Duodenal mucosa (tissue), 2 donors: Measurements from ENCODE around the gene SLC27A6.

Experiments used
- H3K27ac ChIP-seq: one replicate; pipeline ENCODE4 v1.7.0; 2013; ENCODE audit warnings: low read depth, low read length
- H3K27me3 ChIP-seq, 2 donors: one replicate each; pipeline ENCODE4 v1.7.0; 2013; ENCODE audit warnings: low read length in 2 of 2, control low read depth in 1 of 2; ENCODE audit not compliant: insufficient read depth in 2 of 2, control insufficient read depth in 1 of 2
- H3K36me3 ChIP-seq, 2 donors: one replicate each; pipeline ENCODE4 v1.7.0; 2013; ENCODE audit warnings: low read length in 2 of 2, control low read depth in 1 of 2; ENCODE audit not compliant: insufficient read depth in 2 of 2, control insufficient read depth in 1 of 2
- H3K4me1 ChIP-seq, 2 donors: one replicate each; pipeline ENCODE4 v1.7.0; 2013; ENCODE audit warnings: low read length in 2 of 2, control low read depth in 1 of 2; ENCODE audit not compliant: insufficient read depth in 2 of 2, control insufficient read depth in 1 of 2
- H3K4me3 ChIP-seq, 2 donors: one replicate each; pipeline ENCODE4 v1.7.0; 2013; ENCODE audit warnings: low read length in 2 of 2, low read depth in 1 of 2
- H3K9ac ChIP-seq, 2 donors: one replicate each; pipeline ENCODE4 v1.7.0; 2013; ENCODE audit warnings: low read length in 2 of 2, low read depth in 1 of 2
- H3K9me3 ChIP-seq, 2 donors: one replicate each; pipeline ENCODE4 v1.7.0; 2013; ENCODE audit warnings: low read length in 2 of 2, control low read depth in 1 of 2; ENCODE audit not compliant: control insufficient read depth in 1 of 2

Gene SLC27A6

DNA sequence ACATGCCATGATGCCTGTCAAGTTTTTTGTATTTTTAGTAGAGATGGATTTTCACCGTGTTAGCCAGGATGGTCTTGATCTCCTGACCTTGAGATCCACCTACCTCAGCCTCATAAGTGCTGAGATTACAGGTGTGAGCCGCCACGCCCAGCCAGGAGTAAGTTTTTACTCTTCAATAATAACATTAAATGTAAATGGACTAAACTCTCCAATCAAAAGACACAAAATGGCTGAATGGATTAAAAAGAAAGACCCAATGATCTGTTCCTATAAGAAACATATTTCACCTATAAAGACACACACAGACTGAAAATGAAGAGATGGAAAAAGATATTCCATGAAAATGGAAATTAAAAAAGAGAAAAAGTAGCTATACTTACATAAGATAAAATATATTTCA, 92.0 kb downstream of the SLC27A6 start:
- Histone ChIP-seq H3K27me3 (no peaks in the 10 kb centered on the region), H3K9me3 (no peaks in the 10 kb centered on the region), H3K36me3 (no peaks in the 10 kb centered on the region), H3K9ac (no peak overlapping the region), H3K4me3 (no peak overlapping the region), H3K27ac (no peak overlapping the region), H3K4me1 (no peaks in the 10 kb centered on the region)

DNA sequence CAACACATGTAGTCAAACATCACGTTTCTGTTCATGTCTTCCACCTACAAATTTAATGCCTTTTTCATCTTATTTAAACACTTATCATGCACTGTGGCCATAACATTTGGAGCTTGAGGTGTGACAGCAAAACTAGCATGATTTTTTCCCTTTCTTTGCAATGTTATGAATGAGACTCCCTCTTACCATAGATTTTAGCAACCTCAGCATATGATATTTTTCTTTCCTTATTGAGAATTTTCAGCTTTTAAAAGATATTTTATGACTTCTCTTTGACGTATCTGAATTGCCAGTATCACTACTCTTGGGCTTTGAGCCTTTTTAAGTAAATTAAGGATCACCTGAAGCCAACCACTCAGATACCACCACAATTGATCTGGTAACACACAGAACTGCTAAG, 96.6 kb downstream of the SLC27A6 start:
- H3K4me1 ChIP-seq, result no peaks in the 10 kb centered on the region
- no peak overlapping the region for H3K4me3 ChIP-seq
- no peaks in the 10 kb centered on the region for H3K27me3 ChIP-seq
- H3K27ac ChIP-seq, result no peak overlapping the region
- no peaks in the 10 kb centered on the region for H3K9me3 ChIP-seq
- H3K9ac ChIP-seq, result no peak overlapping the region
- no peaks in the 10 kb centered on the region for H3K36me3 ChIP-seq

DNA sequence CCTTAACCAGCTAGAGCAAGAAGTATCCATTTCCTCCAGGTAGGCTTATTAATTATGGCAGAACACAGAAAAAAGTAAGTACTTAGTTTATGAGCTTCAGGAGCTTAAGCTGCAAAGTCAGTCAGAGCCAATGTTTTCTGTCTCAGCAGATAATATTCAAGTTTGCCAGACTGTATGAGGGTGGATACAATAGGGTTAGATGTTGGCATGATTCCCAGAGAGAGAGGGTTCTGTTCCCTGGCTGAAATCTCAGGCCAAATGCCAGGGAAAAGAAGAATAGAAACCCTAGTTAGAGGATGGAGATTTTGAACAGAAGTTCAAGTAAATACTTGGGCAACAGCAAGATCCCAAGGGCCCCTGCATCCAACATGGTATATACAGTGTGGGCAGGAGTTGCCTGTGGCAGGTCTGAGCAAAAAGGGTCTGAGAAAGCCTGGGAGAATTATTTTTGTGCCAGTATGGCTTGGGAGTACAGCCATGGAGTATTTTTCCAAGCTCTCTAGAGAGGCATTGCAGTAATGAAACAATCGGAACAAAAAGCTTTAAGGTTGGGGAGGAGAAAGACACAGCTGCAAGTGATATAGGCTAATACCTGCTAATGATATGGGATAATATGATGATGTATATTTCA, 98.3 kb downstream of the SLC27A6 start:
- no peak overlapping the region for H3K4me3 ChIP-seq
- H3K9ac ChIP-seq, result no peak overlapping the region
- H3K9me3 ChIP-seq, result no peaks in the 10 kb centered on the region
- no peak overlapping the region for H3K27ac ChIP-seq
- no peaks in the 10 kb centered on the region for H3K4me1 ChIP-seq
- no peaks in the 10 kb centered on the region for H3K27me3 ChIP-seq
- no peaks in the 10 kb centered on the region for H3K36me3 ChIP-seq

DNA sequence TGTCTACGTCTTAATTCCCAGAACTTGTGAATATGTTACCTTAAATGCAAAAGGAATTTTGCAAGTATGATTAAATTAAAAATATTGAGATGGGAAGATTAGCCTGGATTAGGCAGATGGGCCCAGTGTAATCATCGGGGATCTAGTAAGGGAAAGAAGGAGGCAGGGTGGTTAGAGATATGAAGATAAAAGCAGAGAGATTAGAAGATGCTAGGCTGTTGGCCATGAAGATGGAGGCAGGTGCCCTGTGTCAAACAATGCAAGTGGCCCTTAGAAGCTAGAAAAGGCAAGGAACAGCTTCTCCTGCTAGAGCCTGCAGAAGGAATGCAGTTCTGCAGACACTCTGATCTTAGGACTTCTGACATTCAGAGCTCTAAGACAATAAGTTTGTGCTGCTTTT, 100.4 kb downstream of the SLC27A6 start:
- H3K4me3 ChIP-seq, result no peak overlapping the region
- H3K9me3 ChIP-seq, result no peaks in the 10 kb centered on the region
- peaks cover 0 to 2% of the 10 kb centered on the region in 2 donors for H3K27me3 ChIP-seq
- no peak overlapping the region for H3K9ac ChIP-seq
- H3K27ac ChIP-seq, result no peak overlapping the region
- no peaks in the 10 kb centered on the region for H3K36me3 ChIP-seq
- H3K4me1 ChIP-seq, result no peaks in the 10 kb centered on the region

DNA sequence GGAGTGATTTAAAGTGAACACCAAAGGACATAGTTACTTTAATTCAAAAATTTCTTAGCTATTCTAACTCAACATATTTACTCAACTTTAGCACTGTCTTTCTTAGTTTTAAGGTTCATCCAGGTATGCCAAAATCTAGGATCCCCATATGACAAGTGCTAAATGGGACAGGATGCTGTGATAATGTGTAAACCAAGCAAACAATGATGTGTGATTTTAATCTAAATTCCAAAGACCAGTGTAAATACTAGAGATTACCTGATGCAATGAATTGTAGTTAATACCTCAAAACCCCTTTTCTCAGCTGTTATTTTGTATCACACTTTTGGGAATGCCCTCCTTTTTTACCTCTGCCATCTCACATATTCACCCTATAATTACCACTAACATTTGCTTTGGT, 102.5 kb downstream of the SLC27A6 start:
- H3K4me1 ChIP-seq, result no peaks in the 10 kb centered on the region
- H3K9me3 ChIP-seq, result no peaks in the 10 kb centered on the region
- H3K27me3 ChIP-seq, result peaks cover 0 to 3% of the 10 kb centered on the region in 2 donors
- no peaks in the 10 kb centered on the region for H3K36me3 ChIP-seq
- no peak overlapping the region for H3K27ac ChIP-seq
- no peak overlapping the region for H3K4me3 ChIP-seq
- H3K9ac ChIP-seq, result no peak overlapping the region

DNA sequence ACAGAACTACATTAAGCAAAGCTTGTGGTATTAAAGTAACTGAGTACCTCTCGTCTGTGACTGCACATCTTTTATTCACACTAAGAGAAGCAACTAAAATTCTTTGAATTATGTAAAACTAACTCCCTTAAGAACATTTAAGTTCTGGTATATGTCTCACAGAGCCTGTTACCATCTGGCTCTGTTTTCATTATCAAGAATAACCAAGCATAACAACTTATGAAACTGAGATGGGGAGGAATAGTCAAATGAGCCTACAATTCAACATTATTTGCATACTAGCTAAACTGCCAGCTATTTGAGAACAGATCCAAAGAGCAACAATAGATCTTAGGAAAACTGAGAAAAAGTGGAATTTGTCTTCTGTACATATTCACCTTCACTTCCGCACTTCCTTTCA, 104.0 kb downstream of the SLC27A6 start:
- Histone ChIP-seq H3K27me3 (peaks cover 0 to 3% of the 10 kb centered on the region in 2 donors), H3K36me3 (no peaks in the 10 kb centered on the region), H3K9ac (no peak overlapping the region), H3K4me3 (no peak overlapping the region), H3K4me1 (no peaks in the 10 kb centered on the region), H3K9me3 (no peaks in the 10 kb centered on the region), H3K27ac (no peak overlapping the region)

DNA sequence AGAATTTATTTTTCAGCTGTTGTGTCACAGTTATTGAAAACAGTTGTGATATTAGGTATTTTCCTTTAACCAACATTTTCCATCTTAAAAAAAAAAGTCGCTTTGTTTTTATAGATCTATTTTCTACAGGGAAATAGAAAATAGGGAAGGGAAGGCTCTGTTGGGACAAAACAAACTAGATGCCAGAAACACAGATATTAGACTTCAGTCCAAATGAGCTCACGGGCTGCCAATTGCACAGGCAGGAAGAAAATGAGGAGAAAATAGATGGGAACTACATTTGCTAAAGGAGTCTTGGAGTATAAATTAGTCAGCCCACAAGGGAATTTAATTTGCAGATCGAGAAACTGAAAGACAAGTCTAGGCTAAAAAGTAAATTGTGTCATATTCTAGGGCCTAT, 107.8 kb downstream of the SLC27A6 start:
- no peak overlapping the region for H3K9ac ChIP-seq

DNA sequence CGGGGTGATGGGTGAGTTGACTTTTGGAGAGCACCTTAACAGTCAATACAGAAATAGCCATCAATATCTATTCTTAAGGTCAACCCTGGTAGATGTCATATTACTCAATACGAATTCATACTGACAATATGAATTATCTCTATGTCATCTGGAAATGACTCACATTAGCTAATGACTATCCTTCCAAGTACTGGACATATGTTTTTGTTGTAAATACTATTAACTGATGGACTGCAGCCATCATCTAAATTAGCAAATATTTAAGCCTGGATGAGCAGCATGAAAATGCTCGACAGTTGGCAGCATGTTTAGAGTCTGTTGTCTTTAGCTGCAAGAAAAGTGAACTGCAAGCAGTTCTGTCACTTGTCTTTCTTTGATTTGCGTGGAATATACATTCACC, 109.6 kb downstream of the SLC27A6 start:
- H3K36me3 ChIP-seq, result no peaks in the 10 kb centered on the region
- H3K9ac ChIP-seq, result no peak overlapping the region
- H3K9me3 ChIP-seq, result no peaks in the 10 kb centered on the region
- H3K27ac ChIP-seq, result no peak overlapping the region
- H3K27me3 ChIP-seq, result peaks cover 0 to 3% of the 10 kb centered on the region in 2 donors
- H3K4me1 ChIP-seq, result no peaks in the 10 kb centered on the region
- no peak overlapping the region for H3K4me3 ChIP-seq

More for the DNA sequence above, 107.8 kb downstream of the SLC27A6 start:
- peaks cover 0 to 3% of the 10 kb centered on the region in 2 donors for H3K27me3 ChIP-seq
- H3K9me3 ChIP-seq, result no peaks in the 10 kb centered on the region
- no peaks in the 10 kb centered on the region for H3K36me3 ChIP-seq
- no peak overlapping the region for H3K27ac ChIP-seq
- no peaks in the 10 kb centered on the region for H3K4me1 ChIP-seq
- H3K4me3 ChIP-seq, result no peak overlapping the region

DNA sequence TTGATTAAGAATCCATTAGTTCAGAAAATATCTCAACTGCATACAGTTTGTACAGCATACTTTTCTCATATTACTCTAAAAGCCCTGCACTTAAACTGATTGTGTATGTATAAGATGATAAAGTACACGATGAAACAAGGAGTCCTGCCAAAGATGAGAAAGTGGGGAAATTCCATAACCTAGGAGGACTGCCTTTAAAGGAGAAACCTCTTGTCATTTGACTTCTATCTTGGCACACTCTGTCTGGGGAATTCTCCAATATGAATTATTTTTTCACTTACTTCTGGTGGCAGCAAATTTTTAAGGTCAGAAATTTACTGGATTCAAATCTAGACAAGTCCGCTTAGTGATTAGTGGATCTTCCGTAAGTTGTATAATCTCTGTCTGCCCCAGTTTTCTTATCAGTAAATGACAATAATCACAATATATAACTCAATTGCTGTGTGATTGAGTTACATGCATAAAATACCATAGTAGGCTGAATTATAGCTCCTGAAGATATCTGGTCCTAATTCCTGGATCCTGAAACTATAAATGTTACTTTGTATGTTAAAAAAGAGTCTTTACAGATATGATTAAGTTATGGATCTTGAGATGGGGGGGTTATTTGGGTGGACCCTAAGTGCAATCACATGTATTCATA, 112.3 kb downstream of the SLC27A6 start:
- H3K4me1 ChIP-seq, result no peaks in the 10 kb centered on the region
- no peaks in the 10 kb centered on the region for H3K9me3 ChIP-seq
- no peak overlapping the region for H3K9ac ChIP-seq
- H3K36me3 ChIP-seq, result no peaks in the 10 kb centered on the region
- no peak overlapping the region for H3K27ac ChIP-seq
- no peaks in the 10 kb centered on the region for H3K27me3 ChIP-seq
- H3K4me3 ChIP-seq, result no peak overlapping the region

DNA sequence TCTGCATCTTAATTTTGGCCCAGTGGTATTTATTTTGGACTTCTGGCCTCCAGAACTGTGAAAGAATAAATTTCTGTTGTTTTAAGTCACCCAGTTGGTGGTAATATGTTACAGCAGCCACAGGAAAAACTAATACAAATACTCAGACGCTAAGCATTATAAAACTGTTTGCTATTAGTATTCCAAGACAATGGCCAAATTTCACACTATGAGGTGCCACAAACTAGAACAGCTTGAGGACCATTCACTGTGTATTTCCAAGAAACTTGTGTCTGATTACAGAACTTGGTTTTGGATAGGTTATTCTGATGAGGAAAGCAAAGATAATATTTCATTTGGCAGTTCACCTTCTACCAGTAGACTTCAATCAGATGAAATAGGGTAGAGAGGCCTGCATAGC, 113.0 kb downstream of the SLC27A6 start:
- no peaks in the 10 kb centered on the region for H3K9me3 ChIP-seq
- H3K27ac ChIP-seq, result no peak overlapping the region
- no peak overlapping the region for H3K4me3 ChIP-seq
- H3K27me3 ChIP-seq, result no peaks in the 10 kb centered on the region
- H3K4me1 ChIP-seq, result no peaks in the 10 kb centered on the region
- H3K9ac ChIP-seq, result no peak overlapping the region
- no peaks in the 10 kb centered on the region for H3K36me3 ChIP-seq
